ENCODE measurements around the gene MACROD2. TPM values are rescaled to one million over a fixed set of nuclear protein-coding genes. Genes with fewer than 3 reads are reported as not detected.

MACROD2 gene
- total RNA-seq, 2 experiments from 2014 or later = not detected

- no peaks in the 10 kb centered on the region for H3K4me1 Mint-ChIP-seq (ENCODE audit: low read depth)
- ChIA-PET CTCF (no interaction called here), POLR2A (no interaction called here)
- DNase-seq = no peak
- no peaks in the 10 kb centered on the region for H3K9me3 Mint-ChIP-seq
- no peaks in the 10 kb centered on the region for H3K27me3 Mint-ChIP-seq
- H3K4me3 Mint-ChIP-seq = no peak overlapping the region
- H3K27ac Mint-ChIP-seq = no peak overlapping the region
- intact Hi-C loops (cut with micrococcal nuclease) = no loop called here
- no peaks in the 10 kb centered on the region for H3K36me3 Mint-ChIP-seq
These were observed 1822.0 kb downstream of the MACROD2 start for GRCh38 chr20:15817351-15817750.

DNA sequence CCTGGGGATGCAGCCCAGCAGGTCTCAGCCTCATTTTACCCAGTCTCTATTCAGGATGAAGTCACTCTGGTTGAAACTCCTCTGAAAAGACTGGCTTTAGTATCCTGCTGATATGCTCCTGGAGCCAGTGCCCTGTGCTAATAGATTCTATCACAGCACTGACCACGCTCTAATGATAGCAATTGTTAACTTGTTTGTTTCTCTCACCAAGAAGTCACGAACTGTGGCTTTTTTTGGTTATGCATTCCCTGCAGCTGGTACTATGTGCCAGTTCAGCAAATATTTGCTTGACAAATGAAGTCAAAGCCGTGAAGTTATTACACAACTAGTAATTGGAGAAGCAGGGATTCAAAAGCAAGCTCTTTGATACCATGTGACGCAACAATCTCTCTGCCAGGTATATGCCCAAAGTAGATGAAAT is 1823.3 kb downstream of the MACROD2 start:
- intact Hi-C loops (cut with micrococcal nuclease) = no loop called here
- DNase-seq = no peak
- CTCF ChIA-PET = no interaction called here
- H3K4me3 Mint-ChIP-seq = no peak overlapping the region
- no peak overlapping the region for H3K27ac Mint-ChIP-seq
- H3K36me3 Mint-ChIP-seq = no peaks in the 10 kb centered on the region
- POLR2A ChIA-PET = no interaction called here
- H3K4me1 Mint-ChIP-seq (ENCODE audit: low read depth) = no peaks in the 10 kb centered on the region
- H3K9me3 Mint-ChIP-seq = no peaks in the 10 kb centered on the region
- no peaks in the 10 kb centered on the region for H3K27me3 Mint-ChIP-seq

- no peak for DNase-seq
- H3K4me1 Mint-ChIP-seq (ENCODE audit: low read depth) = no peaks in the 10 kb centered on the region
- intact Hi-C loops (cut with micrococcal nuclease) = no loop called here
- no peaks in the 10 kb centered on the region for H3K36me3 Mint-ChIP-seq
- H3K27ac Mint-ChIP-seq = no peak overlapping the region
- POLR2A ChIA-PET = no interaction called here
- H3K27me3 Mint-ChIP-seq = no peaks in the 10 kb centered on the region
- CTCF ChIA-PET = no interaction called here
- no peak overlapping the region for H3K4me3 Mint-ChIP-seq
- H3K9me3 Mint-ChIP-seq = peaks cover 2% of the 10 kb centered on the region
These were observed 1828.4 kb downstream of the MACROD2 start for GRCh38 chr20:15823718-15824117.

GRCh38 chr20:15827628-15828027 is 1832.3 kb downstream of the MACROD2 start:
- H3K4me1 Mint-ChIP-seq (ENCODE audit: low read depth) = no peaks in the 10 kb centered on the region
- H3K36me3 Mint-ChIP-seq = no peaks in the 10 kb centered on the region
- H3K27ac Mint-ChIP-seq = no peak overlapping the region
- intact Hi-C loops (cut with micrococcal nuclease) = no loop called here
- peaks cover 2% of the 10 kb centered on the region for H3K9me3 Mint-ChIP-seq
- DNase-seq = no peak
- CTCF ChIA-PET = no interaction called here
- POLR2A ChIA-PET = no interaction called here
- no peak overlapping the region for H3K4me3 Mint-ChIP-seq
- H3K27me3 Mint-ChIP-seq = no peaks in the 10 kb centered on the region

- no peak overlapping the region for H3K4me3 Mint-ChIP-seq
- no peak for DNase-seq
- H3K27me3 Mint-ChIP-seq = no peaks in the 10 kb centered on the region
- POLR2A ChIA-PET = no interaction called here
- H3K9me3 Mint-ChIP-seq = no peaks in the 10 kb centered on the region
- H3K36me3 Mint-ChIP-seq = no peaks in the 10 kb centered on the region
- no peaks in the 10 kb centered on the region for H3K4me1 Mint-ChIP-seq (ENCODE audit: low read depth)
- H3K27ac Mint-ChIP-seq = no peak overlapping the region
- intact Hi-C loops (cut with micrococcal nuclease) = no loop called here
- CTCF ChIA-PET = no interaction called here
These were observed 1835.9 kb downstream of the MACROD2 start for GRCh38 chr20:15831201-15831600.

DNA sequence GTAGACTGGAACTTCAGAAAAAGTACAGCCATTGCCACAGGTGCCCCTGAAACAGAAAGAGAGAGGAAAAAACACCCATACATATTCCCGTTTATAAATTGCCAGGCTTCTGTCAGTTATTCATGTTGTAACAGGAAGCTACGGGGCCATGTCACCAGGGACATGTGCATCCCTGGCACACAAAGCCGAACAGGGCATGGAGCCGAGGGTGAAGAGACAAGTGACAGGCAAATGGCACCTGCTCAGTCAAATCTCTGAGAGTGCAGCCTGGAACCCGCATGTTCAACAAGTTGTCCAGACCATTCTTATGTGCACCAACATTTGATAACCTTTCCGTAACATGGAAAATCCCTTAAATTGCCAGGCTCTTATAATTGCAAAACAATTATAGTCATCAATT is 1837.2 kb downstream of the MACROD2 start:
- Mint-ChIP-seq H3K4me1 (ENCODE audit: low read depth) (no peaks in the 10 kb centered on the region), H3K9me3 (no peaks in the 10 kb centered on the region), H3K4me3 (no peak overlapping the region), H3K27me3 (no peaks in the 10 kb centered on the region), H3K27ac (no peak overlapping the region), H3K36me3 (no peaks in the 10 kb centered on the region)
- ChIA-PET CTCF (no interaction called here), POLR2A (no interaction called here)
- intact Hi-C loops (cut with micrococcal nuclease) = no loop called here
- no peak for DNase-seq

DNA sequence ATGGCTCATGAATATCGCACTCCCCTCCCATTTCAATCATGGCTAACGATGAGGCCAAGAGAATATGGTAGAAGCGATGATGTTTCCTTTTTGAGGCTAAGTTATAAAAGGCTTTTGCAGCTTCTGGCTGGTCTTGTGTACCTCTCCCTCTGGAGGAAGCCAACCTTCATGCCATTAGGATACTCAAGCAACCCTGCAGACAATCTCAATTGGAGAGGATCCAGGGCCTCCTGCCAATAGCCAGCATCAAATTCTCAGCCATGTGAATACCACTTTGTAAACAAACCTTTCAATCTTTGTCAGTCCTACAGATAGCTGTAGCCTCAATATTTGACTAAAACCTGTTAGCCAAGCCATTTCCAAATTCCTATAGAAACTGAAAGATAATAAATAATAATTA is 1839.5 kb downstream of the MACROD2 start:
- ChIA-PET CTCF (no interaction called here), POLR2A (no interaction called here)
- Mint-ChIP-seq H3K36me3 (no peaks in the 10 kb centered on the region), H3K9me3 (no peaks in the 10 kb centered on the region), H3K4me3 (no peak overlapping the region), H3K27me3 (no peaks in the 10 kb centered on the region), H3K4me1 (ENCODE audit: low read depth) (no peaks in the 10 kb centered on the region), H3K27ac (no peak overlapping the region)
- intact Hi-C loops (cut with micrococcal nuclease) = no loop called here
- DNase-seq = no peak

DNA sequence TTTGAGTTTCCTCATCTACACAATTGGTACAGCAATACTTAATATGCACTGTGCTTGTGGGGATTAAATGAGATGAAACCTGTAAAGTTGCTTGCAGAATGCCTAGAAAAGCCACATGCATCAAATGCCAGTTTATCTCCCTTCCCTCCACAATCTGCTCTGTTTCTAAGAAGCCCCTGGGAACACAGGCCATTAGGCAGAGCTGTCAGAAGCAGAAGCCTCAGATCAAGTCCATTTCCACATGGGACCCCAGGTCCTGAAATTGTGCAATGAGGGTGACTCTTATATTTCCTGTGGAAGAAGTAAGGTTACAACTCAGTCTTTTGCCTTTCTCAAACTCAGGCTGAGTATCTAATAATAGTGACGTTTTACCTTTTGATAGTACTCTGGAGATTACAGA is 1840.5 kb downstream of the MACROD2 start:
- CTCF ChIA-PET = no interaction called here
- POLR2A ChIA-PET = no interaction called here
- no peaks in the 10 kb centered on the region for H3K9me3 Mint-ChIP-seq
- no peaks in the 10 kb centered on the region for H3K27me3 Mint-ChIP-seq
- H3K27ac Mint-ChIP-seq = no peak overlapping the region
- intact Hi-C loops (cut with micrococcal nuclease) = no loop called here
- H3K4me3 Mint-ChIP-seq = no peak overlapping the region
- no peak for DNase-seq
- no peaks in the 10 kb centered on the region for H3K36me3 Mint-ChIP-seq
- no peaks in the 10 kb centered on the region for H3K4me1 Mint-ChIP-seq (ENCODE audit: low read depth)

- intact Hi-C loops (cut with micrococcal nuclease) = no loop called here
- no peak overlapping the region for H3K27ac Mint-ChIP-seq
- H3K9me3 Mint-ChIP-seq = no peaks in the 10 kb centered on the region
- ChIA-PET POLR2A (no interaction called here), CTCF (no interaction called here)
- no peak overlapping the region for H3K4me3 Mint-ChIP-seq
- no peaks in the 10 kb centered on the region for H3K36me3 Mint-ChIP-seq
- no peaks in the 10 kb centered on the region for H3K27me3 Mint-ChIP-seq
- H3K4me1 Mint-ChIP-seq (ENCODE audit: low read depth) = no peaks in the 10 kb centered on the region
- DNase-seq = no peak
These were observed 1841.3 kb downstream of the MACROD2 start for GRCh38 chr20:15836634-15837033.

DNA sequence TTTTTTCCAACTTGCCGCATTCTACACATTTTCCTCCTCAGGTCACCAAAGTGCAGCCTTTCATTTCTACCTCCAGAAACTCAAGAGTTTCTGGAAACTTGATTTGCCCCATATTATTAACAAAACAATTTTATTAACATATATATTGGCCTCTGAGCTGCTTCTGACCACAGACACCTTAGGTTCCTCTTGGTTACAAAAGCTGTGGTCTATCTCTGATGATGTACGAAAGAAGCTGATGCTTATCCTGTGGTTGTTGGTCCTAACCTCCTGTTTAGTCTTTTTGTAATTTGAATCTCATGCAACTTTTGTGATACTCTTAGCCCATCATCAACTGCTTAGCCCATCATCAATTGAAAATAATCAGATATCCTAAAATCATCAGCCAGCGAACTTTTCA is 1842.2 kb downstream of the MACROD2 start:
- no peak overlapping the region for H3K27ac Mint-ChIP-seq
- no peak overlapping the region for H3K4me3 Mint-ChIP-seq
- no peaks in the 10 kb centered on the region for H3K4me1 Mint-ChIP-seq (ENCODE audit: low read depth)
- CTCF ChIA-PET = no interaction called here
- no peaks in the 10 kb centered on the region for H3K27me3 Mint-ChIP-seq
- no peaks in the 10 kb centered on the region for H3K36me3 Mint-ChIP-seq
- peaks cover 2% of the 10 kb centered on the region for H3K9me3 Mint-ChIP-seq
- POLR2A ChIA-PET = no interaction called here
- intact Hi-C loops (cut with micrococcal nuclease) = no loop called here
- DNase-seq = no peak

GRCh38 chr20:15838466-15838865 is 1843.2 kb downstream of the MACROD2 start:
- POLR2A ChIA-PET = no interaction called here

GRCh38 chr20:15840636-15841301 is 1845.5 kb downstream of the MACROD2 start:
- no peaks in the 10 kb centered on the region for H3K4me1 Mint-ChIP-seq (ENCODE audit: low read depth)
- peaks cover 2% of the 10 kb centered on the region for H3K9me3 Mint-ChIP-seq
- H3K27me3 Mint-ChIP-seq = no peaks in the 10 kb centered on the region
- no peak for DNase-seq
- no peaks in the 10 kb centered on the region for H3K36me3 Mint-ChIP-seq
- H3K27ac Mint-ChIP-seq = no peak overlapping the region
- no peak overlapping the region for H3K4me3 Mint-ChIP-seq
- ChIA-PET CTCF (interaction anchor here (0.6 kb wide), 1 partner anchor 66 kb away, joined by 3 read pairs; no protein-coding TSS in a partner anchor), POLR2A (no interaction called here)
- intact Hi-C loops (cut with micrococcal nuclease) = no loop called here

More at GRCh38 chr20:15838466-15838865, 1843.2 kb downstream of the MACROD2 start:
- intact Hi-C loops (cut with micrococcal nuclease) = no loop called here
- peaks cover 2% of the 10 kb centered on the region for H3K9me3 Mint-ChIP-seq
- CTCF ChIA-PET = interaction anchor here (0.9 kb wide), 1 partner anchor 10 kb away, joined by 3 read pairs; no protein-coding TSS in a partner anchor
- DNase-seq = no peak
- no peaks in the 10 kb centered on the region for H3K4me1 Mint-ChIP-seq (ENCODE audit: low read depth)
- H3K27ac Mint-ChIP-seq = no peak overlapping the region
- H3K36me3 Mint-ChIP-seq = no peaks in the 10 kb centered on the region
- no peak overlapping the region for H3K4me3 Mint-ChIP-seq
- no peaks in the 10 kb centered on the region for H3K27me3 Mint-ChIP-seq

DNA sequence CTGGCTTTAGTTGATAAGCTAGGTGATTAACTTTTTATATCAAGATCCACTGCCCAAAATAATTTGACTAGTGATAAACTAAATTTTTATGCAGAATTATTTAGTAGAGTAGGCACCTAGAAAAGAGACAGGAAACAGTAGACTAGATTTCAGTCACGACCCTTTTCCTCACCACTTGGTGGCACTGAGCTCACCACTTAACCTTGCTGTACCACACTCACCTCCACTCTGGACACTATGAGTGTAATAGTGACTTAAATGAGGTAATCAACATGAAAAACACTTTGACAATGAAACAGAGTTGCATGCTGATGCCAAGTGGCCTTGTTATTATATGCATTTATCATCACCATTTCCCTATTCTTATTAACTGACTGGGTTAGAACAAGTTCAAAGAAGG is 1847.6 kb downstream of the MACROD2 start:
- ChIA-PET POLR2A (no interaction called here), CTCF (no interaction called here)
- Mint-ChIP-seq H3K36me3 (no peaks in the 10 kb centered on the region), H3K27me3 (no peaks in the 10 kb centered on the region), H3K4me1 (ENCODE audit: low read depth) (no peaks in the 10 kb centered on the region), H3K4me3 (no peak overlapping the region), H3K9me3 (peaks cover 2% of the 10 kb centered on the region), H3K27ac (no peak overlapping the region)
- DNase-seq = no peak
- intact Hi-C loops (cut with micrococcal nuclease) = no loop called here
